ENCODE data around the gene LTBP3. TPM values are rescaled to one million over a fixed set of nuclear protein-coding genes. Genes with fewer than 3 reads are reported as not detected.

The LTBP3 gene
- total and polyA plus RNA-seq, 2 of the 13 experiments (the other 11 are each of a cell fraction or from before 2014, with no cell fraction given), result 12.2 to 68.1 TPM

- TF ChIP-seq MAFF (IDR thresholded peaks at IDR 0.05; ENCODE audit: low read depth, low read length) (no peak), ZSCAN9 (CRISPR knock-in tag; IDR thresholded peaks at IDR 0.05; ENCODE audit: borderline replicate concordance) (no peak), RBFOX2 (IDR thresholded peaks at IDR 0.05; ENCODE audit: low read depth, low read length) (0 out of 2 replicates have a peak, but pooled peaks have one; percentile 2), TEF (CRISPR knock-in tag; IDR thresholded peaks at IDR 0.05) (no peak), ZNF589 (CRISPR knock-in tag; conservative IDR thresholded peaks at IDR 0.05) (no peak), NFAT5 (CRISPR knock-in tag; IDR thresholded peaks at IDR 0.05) (no peak)
- TF ChIP-seq, protein P1, sequence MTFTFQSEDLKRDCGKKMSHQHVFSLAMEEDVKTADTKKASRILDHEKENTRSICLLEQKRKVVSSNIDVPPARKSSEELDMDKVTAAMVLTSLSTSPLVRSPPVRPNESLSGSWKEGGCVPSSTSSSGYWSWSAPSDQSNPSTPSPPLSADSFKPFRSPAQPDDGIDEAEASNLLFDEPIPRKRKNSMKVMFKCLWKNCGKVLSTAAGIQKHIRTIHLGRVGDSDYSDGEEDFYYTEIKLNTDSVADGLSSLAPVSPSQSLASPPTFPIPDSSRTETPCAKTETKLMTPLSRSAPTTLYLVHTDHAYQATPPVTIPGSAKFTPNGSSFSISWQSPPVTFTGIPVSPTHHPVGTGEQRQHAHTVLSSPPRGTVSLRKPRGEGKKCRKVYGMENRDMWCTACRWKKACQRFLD (CRISPR knock-in tag; IDR thresholded peaks at IDR 0.05; ENCODE audit: borderline replicate concordance), result no peak
- TF ChIP-seq, protein P2, sequence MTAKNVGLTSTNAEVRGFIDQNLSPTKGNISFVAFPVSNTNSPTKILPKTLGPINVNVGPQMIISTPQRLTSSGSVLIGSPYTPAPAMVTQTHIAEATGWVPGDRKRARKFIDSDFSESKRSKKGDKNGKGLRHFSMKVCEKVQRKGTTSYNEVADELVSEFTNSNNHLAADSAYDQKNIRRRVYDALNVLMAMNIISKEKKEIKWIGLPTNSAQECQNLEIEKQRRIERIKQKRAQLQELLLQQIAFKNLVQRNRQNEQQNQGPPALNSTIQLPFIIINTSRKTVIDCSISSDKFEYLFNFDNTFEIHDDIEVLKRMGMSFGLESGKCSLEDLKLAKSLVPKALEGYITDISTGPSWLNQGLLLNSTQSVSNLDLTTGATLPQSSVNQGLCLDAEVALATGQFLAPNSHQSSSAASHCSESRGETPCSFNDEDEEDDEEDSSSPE (CRISPR knock-in tag; IDR thresholded peaks at IDR 0.05), result no peak
- TF ChIP-seq, protein P3, sequence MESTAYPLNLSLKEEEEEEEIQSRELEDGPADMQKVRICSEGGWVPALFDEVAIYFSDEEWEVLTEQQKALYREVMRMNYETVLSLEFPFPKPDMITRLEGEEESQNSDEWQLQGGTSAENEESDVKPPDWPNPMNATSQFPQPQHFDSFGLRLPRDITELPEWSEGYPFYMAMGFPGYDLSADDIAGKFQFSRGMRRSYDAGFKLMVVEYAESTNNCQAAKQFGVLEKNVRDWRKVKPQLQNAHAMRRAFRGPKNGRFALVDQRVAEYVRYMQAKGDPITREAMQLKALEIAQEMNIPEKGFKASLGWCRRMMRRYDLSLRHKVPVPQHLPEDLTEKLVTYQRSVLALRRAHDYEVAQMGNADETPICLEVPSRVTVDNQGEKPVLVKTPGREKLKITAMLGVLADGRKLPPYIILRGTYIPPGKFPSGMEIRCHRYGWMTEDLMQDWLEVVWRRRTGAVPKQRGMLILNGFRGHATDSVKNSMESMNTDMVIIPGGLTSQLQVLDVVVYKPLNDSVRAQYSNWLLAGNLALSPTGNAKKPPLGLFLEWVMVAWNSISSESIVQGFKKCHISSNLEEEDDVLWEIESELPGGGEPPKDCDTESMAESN (CRISPR knock-in tag; conservative IDR thresholded peaks at IDR 0.05), result no peak
Measured at GRCh38 chr11:65492387-65492636, 65.8 kb downstream of the LTBP3 start (continued).
